Heart right ventricle (tissue), 16 donors: ENCODE measurements around the gene CLMN. TPM values are rescaled to one million over a fixed set of nuclear protein-coding genes. Genes with fewer than 3 reads are reported as not detected.

Experiments used
- ATAC-seq, 8 donors: fragments of 200-7000 bp; cut with Tn5 transposase; one replicate each; pipeline ENCODE4 v1.9.1; 2020; ENCODE audit warnings: mild to moderate bottlenecking in 8 of 8, moderate library complexity in 8 of 8, moderate number of reproducible peaks in 1 of 8
- DNase-seq, 2 donors: peaks; one replicate each; pipeline ENCODE4 v3.0.0-alpha.2; 2020
- H3K27ac ChIP-seq, 10 donors: fragments of 200-600 bp; sonication (generic) in 2 of 10; one replicate each; pipeline versions ENCODE4 v1.5.0 to v1.8.0; 2020 to 2022; ENCODE audit warnings: mild to moderate bottlenecking in 3 of 10
- H3K27me3 ChIP-seq, 7 donors: fragments of 200-600 bp; one replicate each; pipeline ENCODE4 v1.8.0; 2021 to 2022; ENCODE audit warnings: mild to moderate bottlenecking in 2 of 7
- H3K36me3 ChIP-seq, 9 donors: fragments of 200-600 bp; sonication (generic) in 1 of 9; one replicate each; pipeline versions ENCODE4 v1.5.0 to v1.8.0; 2020 to 2022; ENCODE audit warnings: mild to moderate bottlenecking in 2 of 9
- H3K4me1 ChIP-seq, 9 donors: fragments of 200-600 bp; sonication (generic) in 1 of 9; one replicate each; pipeline versions ENCODE4 v1.5.0 to v1.8.0; 2020 to 2022; ENCODE audit warnings: mild to moderate bottlenecking in 4 of 9
- H3K4me3 ChIP-seq, 10 donors: fragments of 200-600 bp; sonication (generic) in 2 of 10; one replicate each; pipeline versions ENCODE4 v1.5.0 to v1.8.0; 2020 to 2022; ENCODE audit warnings: mild to moderate bottlenecking in 7 of 10, moderate library complexity in 2 of 10
- H3K9me3 ChIP-seq, 11 donors: fragments of 200-600 bp in 10 of 11; sonication (generic) in 2 of 11; one replicate each; pipeline versions ENCODE4 v1.5.0 to v1.8.0; 2013 to 2022; ENCODE audit warnings: mild to moderate bottlenecking in 2 of 11, control low read depth in 1 of 11, moderate library complexity in 1 of 11
- WGBS, 2 donors: extraction: QIAGEN DNeasy Blood & Tissue Kit; methylation state at CpG; one replicate each; pipeline ENCODE4 v1.1.7; 2013; ENCODE audit warnings: inconsistent platforms in 1 of 2; 5-methylcytosine and 5-hydroxymethylcytosine counted together
- intact Hi-C, 10 donors: fragments of 100-400 bp; cut with DNase I; formaldehyde crosslinking; loops; one replicate each; pipeline versions ENCODE4 v1.11.1 to v1.14.2; 2022
- polyA plus RNA-seq, 2 donors: library from polyadenylated mRNA; stranded (reverse); fragments of 200-250 nt; gene quantifications; one replicate each; pipeline ENCODE4 v1.2.3, GENCODE V29; 2013
- total RNA-seq, 10 donors: library from RNA; stranded (reverse); fragmentation: NEBNext Ultra II Directional in 3 of 10; extraction: Animal tissue kit (Norgen Biotek cat#: 25700) in 3 of 10; gene quantifications; one replicate each; pipeline versions ENCODE4 v1.2.1 to v1.2.4, GENCODE V29; 2021 to 2023
- TF ChIP-seq, protein P1 (sequence below), 9 donors: fragments of 200-600 bp; sonication (generic) in 2 of 9; IDR thresholded peaks; one replicate each; pipeline versions ENCODE4 v1.5.0 to v1.8.0; 2021 to 2022; ENCODE audit warnings: antibody characterized with exemption in 9 of 9, mild to moderate bottlenecking in 5 of 9, moderate library complexity in 1 of 9
- donor health status: Arrhythmogenic right ventricular cardiomyopathy.
- donor health status: ischemic (EF 13 %, LVEDD 7.1; RV severe dilation, severe dysfunction).
- donor health status: healthy with polysubstance abuse.
- donor health status: DM: no; HTN: yes; CAD: no.
- donor health status: DM: no; HTN: no; CAD: no.
- donor health status: ischemic (EF 25% LVEDD 6.9; RV normal size, moderate dysfunction).
- donor health status: ischemic (EF 25% LVEDD 5.7; RV mildly dilated, moderate dysfunction).
- donor health status: healthy.
- donor health status: DM: yes; HTN: yes; CAD: no.
- donor health status: Ischemic cardiomyopathy.
- donor health status: ischemic (EF 35%, LVEDD 5.7; RV mildly dilated, moderate dysfunction).
- donor health status: nonischemic (EF 11% LVEDD 7.7; RV severe dilation, severe dysfunction).
- donor health status: DM: yes; HTN: yes; CAD: no.
- donor health status: PGD.
- donor health status: ischemic (EF 29% LVEDD 5.4; RV normal size, mild dysfunction).
- donor health status: nonischemic (EF 23%, LVEDD 6.1; RV moderate dilation, normal function).

CLMN gene
- total and polyA plus RNA-seq, 12 donors, result 2.6 to 14.5 (median 5.9) TPM

DNA sequence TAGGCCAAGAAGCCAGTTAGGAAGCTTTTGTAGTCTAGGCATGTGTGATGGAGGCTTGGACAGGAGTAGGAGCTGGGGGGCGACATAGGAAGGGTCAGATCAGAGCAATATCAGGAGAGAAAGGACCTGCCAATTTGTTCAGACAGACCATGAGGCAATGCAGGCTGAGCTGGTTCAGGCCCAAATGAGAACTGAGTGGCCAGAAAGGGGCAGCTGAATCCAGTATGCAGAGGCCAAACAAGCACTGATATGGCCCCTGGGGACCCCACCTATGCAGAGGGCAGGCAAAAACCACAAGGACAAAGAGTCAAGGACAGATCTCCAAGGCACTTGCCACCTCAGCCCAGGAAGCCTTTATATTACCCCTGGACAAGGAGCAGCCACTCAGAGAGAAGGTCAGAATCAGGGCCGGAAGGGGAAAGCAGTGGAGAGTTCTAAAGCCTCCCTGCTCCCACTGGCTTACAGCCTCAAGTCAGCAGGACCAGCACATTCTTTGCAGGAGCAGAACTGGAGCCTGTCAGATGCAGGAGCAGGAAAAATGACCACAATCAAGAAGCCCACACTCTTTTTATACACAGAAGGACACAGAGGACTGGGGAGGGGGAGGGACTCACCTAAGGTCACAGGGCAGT, 37.2 kb downstream of the CLMN start:
- H3K9me3 ChIP-seq, result no peaks in the 10 kb centered on the region
- WGBS, 2 donors, result 54 to 79% methylated on average over 2 of the region's 2 CpGs
- H3K36me3 ChIP-seq, result no peaks in the 10 kb centered on the region
- ATAC-seq (peak in 5 of 8 donors; percentile 17 to 53 (median 46)), DNase-seq (no peak)
- H3K4me3 ChIP-seq, result no peak overlapping the region
- peaks cover 0 to 22% (median 0%) of the 10 kb centered on the region in 9 donors for H3K4me1 ChIP-seq
- TF ChIP-seq, protein P1, sequence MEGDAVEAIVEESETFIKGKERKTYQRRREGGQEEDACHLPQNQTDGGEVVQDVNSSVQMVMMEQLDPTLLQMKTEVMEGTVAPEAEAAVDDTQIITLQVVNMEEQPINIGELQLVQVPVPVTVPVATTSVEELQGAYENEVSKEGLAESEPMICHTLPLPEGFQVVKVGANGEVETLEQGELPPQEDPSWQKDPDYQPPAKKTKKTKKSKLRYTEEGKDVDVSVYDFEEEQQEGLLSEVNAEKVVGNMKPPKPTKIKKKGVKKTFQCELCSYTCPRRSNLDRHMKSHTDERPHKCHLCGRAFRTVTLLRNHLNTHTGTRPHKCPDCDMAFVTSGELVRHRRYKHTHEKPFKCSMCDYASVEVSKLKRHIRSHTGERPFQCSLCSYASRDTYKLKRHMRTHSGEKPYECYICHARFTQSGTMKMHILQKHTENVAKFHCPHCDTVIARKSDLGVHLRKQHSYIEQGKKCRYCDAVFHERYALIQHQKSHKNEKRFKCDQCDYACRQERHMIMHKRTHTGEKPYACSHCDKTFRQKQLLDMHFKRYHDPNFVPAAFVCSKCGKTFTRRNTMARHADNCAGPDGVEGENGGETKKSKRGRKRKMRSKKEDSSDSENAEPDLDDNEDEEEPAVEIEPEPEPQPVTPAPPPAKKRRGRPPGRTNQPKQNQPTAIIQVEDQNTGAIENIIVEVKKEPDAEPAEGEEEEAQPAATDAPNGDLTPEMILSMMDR (IDR thresholded peaks at IDR 0.05), result no peak
- peak overlapping the region in 5 of 10 donors; percentile 2 to 46 (median 25) for H3K27ac ChIP-seq
- intact Hi-C loops, result no loop called here
- H3K27me3 ChIP-seq, result no peaks in the 10 kb centered on the region

DNA sequence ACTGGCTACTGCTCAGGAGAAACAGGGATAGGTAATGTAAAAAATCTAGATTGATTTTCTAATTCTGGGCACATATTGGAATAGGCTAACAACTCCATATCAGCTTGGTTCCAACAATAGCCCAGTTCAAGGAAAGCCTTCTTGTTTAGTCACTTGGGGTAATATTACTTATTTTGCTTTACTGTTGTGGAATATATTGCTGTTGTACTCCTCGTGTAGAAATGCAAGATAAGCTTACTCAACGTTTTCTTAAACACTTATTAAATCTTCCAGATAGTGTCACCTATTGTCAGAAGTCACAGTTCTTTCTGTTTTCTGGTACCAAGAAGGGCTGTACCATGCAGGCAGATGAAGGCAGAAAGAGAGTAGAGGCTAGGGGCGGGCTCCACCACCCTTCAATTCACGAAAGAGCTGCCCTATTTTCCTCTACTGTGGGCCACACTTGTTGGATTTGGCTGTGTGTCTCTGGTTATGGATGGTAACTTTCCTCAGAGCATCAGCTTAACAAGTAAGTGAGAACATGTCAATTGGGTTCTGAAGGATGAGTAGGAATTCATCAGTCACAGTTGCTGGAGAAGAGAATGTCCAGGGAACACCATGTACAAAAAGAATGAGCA, 38.0 kb downstream of the CLMN start:
- 71 to 74% methylated on average over 4 of the region's 4 CpGs for whole genome bisulfite sequencing, 2 donors
- Histone ChIP-seq H3K4me3 (no peak overlapping the region), H3K4me1 (peaks cover 0 to 22% (median 0%) of the 10 kb centered on the region in 9 donors), H3K27me3 (no peaks in the 10 kb centered on the region), H3K27ac (peak overlapping the region in 2 of 10 donors; percentile 2 to 5), H3K9me3 (no peaks in the 10 kb centered on the region), H3K36me3 (no peaks in the 10 kb centered on the region)
- ATAC-seq, result no peak
- intact Hi-C loops, result no loop called here
- TF ChIP-seq, protein P1 (IDR thresholded peaks at IDR 0.05), result no peak
- DNase-seq, result no peak

DNA sequence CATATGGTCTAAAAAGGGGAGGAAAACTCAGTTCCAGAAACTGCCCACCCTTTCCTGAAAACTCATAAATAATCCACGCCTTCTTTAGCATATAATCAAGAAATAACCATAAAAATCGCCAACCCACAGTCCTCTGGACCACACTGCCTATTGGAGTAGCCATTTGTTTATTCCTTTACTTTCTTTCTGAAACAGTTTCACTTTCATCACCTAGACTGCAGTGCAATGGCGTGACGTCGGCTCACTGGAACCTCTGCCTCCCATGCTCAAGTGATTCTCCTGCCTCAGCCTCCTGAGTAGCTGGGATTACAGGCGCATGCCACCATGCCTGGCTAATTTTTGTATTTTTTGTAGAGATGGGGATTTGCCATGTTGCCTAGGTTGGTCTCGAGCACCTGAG, 44.2 kb downstream of the CLMN start:
- no peaks in the 10 kb centered on the region for H3K36me3 ChIP-seq
- no peak for DNase-seq
- H3K4me3 ChIP-seq, result no peak overlapping the region
- no peak for ATAC-seq
- intact Hi-C loops, result no loop called here
- no peaks in the 10 kb centered on the region for H3K27me3 ChIP-seq
- no peak overlapping the region for H3K27ac ChIP-seq
- 92% methylated on average over 7 of the region's 7 CpGs for WGBS, 2 donors
- no peaks in the 10 kb centered on the region for H3K9me3 ChIP-seq
- TF ChIP-seq, protein P1 (IDR thresholded peaks at IDR 0.05), result no peak
- H3K4me1 ChIP-seq, result peaks cover 0 to 5% (median 0%) of the 10 kb centered on the region in 9 donors

DNA sequence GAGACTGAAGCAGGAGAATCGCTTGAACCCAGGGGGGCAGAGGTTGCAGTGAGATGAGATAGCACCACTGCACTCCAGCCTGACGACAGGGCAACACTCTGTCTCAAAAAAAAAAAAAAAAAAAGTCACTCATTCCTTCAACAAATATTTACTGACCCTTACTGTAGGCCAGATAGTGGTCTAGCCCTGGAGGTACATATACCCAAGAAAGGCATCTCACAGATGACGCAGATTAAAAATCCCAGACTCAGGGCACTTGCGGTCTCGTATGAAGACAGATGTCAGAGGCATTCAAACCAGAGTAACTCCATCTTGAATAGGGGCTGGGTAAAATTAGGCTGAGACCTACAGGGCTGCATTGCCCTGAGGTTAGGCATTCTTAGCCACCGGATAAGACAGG, 44.8 kb downstream of the CLMN start:
- no peak for DNase-seq
- WGBS, 2 donors, result 91% methylated on average over 6 of the region's 6 CpGs

More for the DNA sequence above, 44.8 kb downstream of the CLMN start:
- intact Hi-C loops, result no loop called here
- no peaks in the 10 kb centered on the region for H3K36me3 ChIP-seq
- H3K4me3 ChIP-seq, result no peak overlapping the region
- no peak overlapping the region for H3K27ac ChIP-seq
- no peaks in the 10 kb centered on the region for H3K9me3 ChIP-seq
- TF ChIP-seq, protein P1 (IDR thresholded peaks at IDR 0.05), result no peak
- peaks cover 0 to 5% (median 0%) of the 10 kb centered on the region in 9 donors for H3K4me1 ChIP-seq
- no peaks in the 10 kb centered on the region for H3K27me3 ChIP-seq
- no peak for ATAC-seq
